PC-9 (cell line): ENCODE measurements around the gene LMLN. TPM values are rescaled to one million over a fixed set of nuclear protein-coding genes. Genes with fewer than 3 reads are reported as not detected.
"Not testable (repeated sequence)": the region's sequence is repeated elsewhere in the genome, so short reads cannot be mapped to it uniquely, and the experiment has no call there.

Experiments used
- BruUV-seq: library from RNA; stranded (reverse); fragments of 400-500 nt; replicated peaks from 2 replicates; lab custom pipeline; 2021; lab: Mats Ljungman, UMichigan
- CTCF ChIA-PET: fragments of 300-600 bp; sonication (Branson Sonifier 250); formaldehyde crosslinking; loops from one replicate; lab custom pipeline; 2022; ENCODE audit warnings: antibody characterized with exemption; lab: Charles Lee
- POLR2A ChIA-PET: fragments of 300-600 bp; sonication (Branson Sonifier 250); formaldehyde crosslinking; loops from one replicate; lab custom pipeline; 2022; ENCODE audit warnings: antibody characterized with exemption; ENCODE audit not compliant: unreplicated experiment; lab: Charles Lee
- DNase-seq, 2 experiments: peaks; one replicate each; pipeline versions ENCODE4 v3.0.0 to v3.0.0-alpha.2; 2015 to 2022; ENCODE audit warnings: mixed read lengths in 1 of 2
- H2AFZ ChIP-seq: fragments of 200-600 bp; sonication (generic); 2 replicates; pipeline ENCODE4 v1.8.1; 2017; ENCODE audit warnings: antibody characterized with exemption
- H3F3A ChIP-seq: fragments of 200-600 bp; sonication (generic); 2 replicates; pipeline ENCODE4 v1.8.1; 2017; ENCODE audit warnings: antibody characterized with exemption, mild to moderate bottlenecking, low read depth; ENCODE audit not compliant: insufficient read depth
- H3K27ac ChIP-seq: fragments of 200-600 bp; sonication (generic); 2 replicates; pipeline ENCODE4 v1.6.1; 2016; ENCODE audit warnings: mixed run types
- H3K27me3 ChIP-seq: fragments of 200-600 bp; sonication (generic); 2 replicates; pipeline ENCODE4 v1.6.1; 2016; ENCODE audit warnings: low read depth, mixed run types; ENCODE audit not compliant: insufficient read depth
- H3K36me3 ChIP-seq: fragments of 200-600 bp; sonication (generic); 2 replicates; pipeline ENCODE4 v1.6.1; 2016; ENCODE audit warnings: low read depth, mixed run types
- H3K4me1 ChIP-seq: fragments of 200-600 bp; sonication (generic); replicated peaks from 2 replicates; pipeline ENCODE4 v1.6.1; 2016; ENCODE audit warnings: mixed run types; ENCODE audit not compliant: insufficient read depth
- H3K4me2 ChIP-seq: fragments of 200-600 bp; sonication (generic); 2 replicates; pipeline ENCODE4 v1.6.1; 2017; ENCODE audit warnings: mixed run types
- H3K4me3 ChIP-seq: fragments of 200-600 bp; sonication (generic); 2 replicates; pipeline ENCODE4 v1.6.1; 2016; ENCODE audit warnings: mixed run types
- H3K79me2 ChIP-seq: fragments of 200-600 bp; sonication (generic); 2 replicates; pipeline ENCODE4 v1.6.1; 2017; ENCODE audit warnings: low read depth, mixed run types
- H3K9me2 ChIP-seq: fragments of 200-600 bp; sonication (generic); 2 replicates; pipeline ENCODE4 v1.8.1; 2017; ENCODE audit warnings: mild to moderate bottlenecking; ENCODE audit not compliant: insufficient read depth
- H3K9me3 ChIP-seq: fragments of 200-600 bp; sonication (generic); 2 replicates; pipeline ENCODE4 v1.8.1; 2016; ENCODE audit warnings: low read depth; ENCODE audit not compliant: insufficient read depth
- H4K20me1 ChIP-seq: fragments of 200-600 bp; sonication (generic); 2 replicates; pipeline ENCODE4 v1.8.1; 2017; ENCODE audit not compliant: insufficient read depth
- CTCF ChIP-seq: fragments of 200-600 bp; sonication (generic); conservative IDR thresholded peaks from 2 replicates; pipeline ENCODE4 v1.6.1; 2017; ENCODE audit warnings: mixed run types, antibody characterized with exemption, mild to moderate bottlenecking, moderate library complexity
- EZH2 ChIP-seq: fragments of 200-600 bp; sonication (generic); IDR thresholded peaks from 2 replicates; pipeline ENCODE4 v1.8.0; 2017; ENCODE audit warnings: antibody characterized with exemption, low read depth
- intact Hi-C: fragments of 100-400 bp; cut with micrococcal nuclease; formaldehyde crosslinking; loops from one replicate; pipeline ENCODE4 v1.10.0; 2022; ENCODE audit not compliant: unreplicated experiment
- total RNA-seq: library from RNA; stranded (reverse); gene quantifications from 2 replicates; pipeline ENCODE4 v1.2.3, GENCODE V29; 2021

The LMLN gene
- total RNA-seq, 1 experiment from 2014 or later, result 21.1 TPM

GRCh38 chr3:197913641-197914380 is 46.2 kb upstream of the LMLN start:
- no peak for DNase-seq
- Histone ChIP-seq H4K20me1 (no peaks in the 10 kb centered on the region), H3K4me1 (no peaks in the 10 kb centered on the region), H3K9me2 (no peaks in the 10 kb centered on the region), H3F3A (peaks cover 4% of the 10 kb centered on the region; the same call in 1 of the 2 replicates), H3K79me2 (no peaks in the 10 kb centered on the region), H3K4me2 (no peak overlapping the region), H3K36me3 (no peaks in the 10 kb centered on the region), H3K27ac (no peak overlapping the region), H3K9me3 (no peaks in the 10 kb centered on the region), H3K4me3 (no peak overlapping the region), H2AFZ (no peak overlapping the region), H3K27me3 (no peaks in the 10 kb centered on the region)
- BruUV-seq, result no TSS peak
- CTCF ChIA-PET, result interaction anchor here (1.3 kb wide), 1 partner anchor 29 kb away, joined by 4 read pairs; no protein-coding TSS in a partner anchor
- TF ChIP-seq EZH2, result no peak
- no peak for TF ChIP-seq CTCF
- POLR2A ChIA-PET, result no interaction called here
- intact Hi-C loops, result no loop called here

- CTCF ChIA-PET, H3K79me2 ChIP-seq, H3F3A ChIP-seq, H3K9me2 ChIP-seq, H3K27ac ChIP-seq, DNase-seq, H3K27me3 ChIP-seq, H3K4me2 ChIP-seq, H3K4me1 ChIP-seq, H3K4me3 ChIP-seq, POLR2A ChIA-PET, H3K36me3 ChIP-seq, intact Hi-C loops, H3K9me3 ChIP-seq, BruUV-seq, H4K20me1 ChIP-seq, H2AFZ ChIP-seq: not testable (repeated sequence)
These were observed 38.4 kb upstream of the LMLN start for GRCh38 chr3:197921429-197922275.

- no peak for DNase-seq
- no peak overlapping the region for H3K27ac ChIP-seq
- peak; percentile 52 for TF ChIP-seq CTCF
- no peak for TF ChIP-seq EZH2
- H3K4me3 ChIP-seq, result no peak overlapping the region
- H3K36me3 ChIP-seq, result no peaks in the 10 kb centered on the region
- H4K20me1 ChIP-seq, result no peaks in the 10 kb centered on the region
- no TSS peak for BruUV-seq
- no peaks in the 10 kb centered on the region for H3K9me3 ChIP-seq
- no peak overlapping the region for H3K4me2 ChIP-seq
- ChIA-PET CTCF (interaction anchor here (0.6 kb wide), 1 partner anchor 162 kb away, joined by 3 read pairs; no protein-coding TSS in a partner anchor), POLR2A (no interaction called here)
- H3K27me3 ChIP-seq, result no peaks in the 10 kb centered on the region
- intact Hi-C loops, result no loop called here
- H3K79me2 ChIP-seq, result no peaks in the 10 kb centered on the region
- H3K4me1 ChIP-seq, result no peaks in the 10 kb centered on the region
- H2AFZ ChIP-seq, result no peak overlapping the region
- no peaks in the 10 kb centered on the region for H3K9me2 ChIP-seq
- no peaks in the 10 kb centered on the region for H3F3A ChIP-seq
These were observed 33.6 kb upstream of the LMLN start for GRCh38 chr3:197926418-197926817.

GRCh38 chr3:197927578-197927977 is 32.4 kb upstream of the LMLN start:
- H3K27me3 ChIP-seq, H3K27ac ChIP-seq, CTCF ChIA-PET, POLR2A ChIA-PET, H2AFZ ChIP-seq, H3K9me2 ChIP-seq, H3K4me3 ChIP-seq, H3K79me2 ChIP-seq, H4K20me1 ChIP-seq, H3K4me2 ChIP-seq, H3F3A ChIP-seq, intact Hi-C loops, BruUV-seq, DNase-seq, H3K4me1 ChIP-seq, H3K36me3 ChIP-seq, H3K9me3 ChIP-seq: not testable (repeated sequence)
